Panc1 (cell line): ENCODE measurements around the gene RHOU. TPM values are rescaled to one million over a fixed set of nuclear protein-coding genes. Genes with fewer than 3 reads are reported as not detected.

Source experiments
- ATAC-seq: fragments of 200-7000 bp; cut with Tn5 transposase; 2 replicates; pipeline ENCODE4 v1.9.1; 2020; ENCODE audit warnings: mild to moderate bottlenecking, moderate library complexity
- BruUV-seq: library from RNA; stranded (reverse); fragments of 400-500 nt; replicated peaks from 2 replicates; lab custom pipeline; 2021; lab: Mats Ljungman, UMichigan
- CTCF ChIA-PET: fragments of 300-600 bp; sonication (Branson Sonifier 250); formaldehyde crosslinking; loops from one replicate; lab custom pipeline; 2022; ENCODE audit warnings: antibody characterized with exemption; lab: Charles Lee
- POLR2A ChIA-PET: fragments of 300-600 bp; sonication (Branson Sonifier 250); formaldehyde crosslinking; loops from one replicate; lab custom pipeline; 2022; ENCODE audit warnings: antibody characterized with exemption; lab: Charles Lee
- DNase-seq: peaks from one replicate; pipeline ENCODE4 v3.0.0-alpha.2; 2010; ENCODE audit warnings: low read depth, low spot score
- H3K27ac ChIP-seq: 2 replicates; pipeline ENCODE4 v1.5.1; 2011; ENCODE audit warnings: mild to moderate bottlenecking, low read length, inconsistent platforms
- H3K27me3 ChIP-seq: fragments of 200-500 bp; sonication (Bioruptor generic); 2 replicates; pipeline ENCODE4 v1.6.0; 2014; ENCODE audit warnings: low read length, inconsistent platforms; ENCODE audit not compliant: control insufficient read depth, insufficient read depth
- H3K36me3 ChIP-seq: fragments of 200-500 bp; sonication (Bioruptor generic); 2 replicates; pipeline ENCODE4 v1.5.1; 2014; ENCODE audit warnings: inconsistent platforms, mild to moderate bottlenecking, low read length, moderate library complexity; ENCODE audit not compliant: control insufficient read depth, insufficient read depth
- H3K4me1 ChIP-seq: 2 replicates; pipeline ENCODE4 v1.5.1; 2011; ENCODE audit warnings: inconsistent platforms, mild to moderate bottlenecking, low read length, moderate library complexity; ENCODE audit not compliant: control insufficient read depth, insufficient read depth
- H3K4me3 ChIP-seq, 2 experiments: 2 replicates each; pipeline ENCODE4 v1.5.1; 2011 to 2012; ENCODE audit warnings: low read depth in 2 of 2, low read length in 2 of 2, mild to moderate bottlenecking in 2 of 2, inconsistent platforms in 1 of 2, moderate library complexity in 1 of 2
- H3K9me3 ChIP-seq: fragments of 200-500 bp; sonication (Bioruptor generic); 2 replicates; pipeline ENCODE4 v1.5.1; 2014; ENCODE audit warnings: low read depth, mild to moderate bottlenecking, inconsistent platforms, low read length, moderate library complexity; ENCODE audit not compliant: control insufficient read depth, insufficient read depth
- CTCF ChIP-seq: fragments of 450-650 bp; IDR thresholded peaks from 2 replicates; pipeline ENCODE4 v1.5.1; 2017; ENCODE audit warnings: mild to moderate bottlenecking
- POLR2AphosphoS5 ChIP-seq: IDR thresholded peaks from 2 replicates; pipeline ENCODE4 v1.6.1; 2012; ENCODE audit warnings: mild to moderate bottlenecking, low read depth, low read length, moderate library complexity
- REST ChIP-seq, 2 experiments: IDR thresholded peaks; 2 replicates each; pipeline ENCODE4 v1.6.1; 2011 to 2012; ENCODE audit warnings: low read depth in 2 of 2, control low read depth in 1 of 2, low read length in 1 of 2, mild to moderate bottlenecking in 1 of 2, moderate library complexity in 1 of 2; ENCODE audit not compliant: insufficient read depth in 1 of 2
- SIN3A ChIP-seq: IDR thresholded peaks from 2 replicates; pipeline ENCODE4 v1.6.1; 2012; ENCODE audit warnings: low read depth, mild to moderate bottlenecking, low read length, moderate library complexity, borderline replicate concordance; ENCODE audit not compliant: insufficient read depth
- TCF7L2 ChIP-seq: IDR thresholded peaks from 2 replicates; pipeline ENCODE4 v1.6.1; 2011; ENCODE audit warnings: mild to moderate bottlenecking, low read depth, low read length, inconsistent platforms
- in situ Hi-C: cut with HindIII; loops from 2 replicates; pipeline ENCODE4 v1.10.0; 2016; ENCODE audit warnings: low sequenced_read_pairs, low pct_unique_long_range_greater_than_20kb
- intact Hi-C: fragments of 100-400 bp; cut with micrococcal nuclease; formaldehyde crosslinking; loops from one replicate; pipeline ENCODE4 v1.10.0; 2022; ENCODE audit not compliant: unreplicated experiment
- total RNA-seq: library from RNA; stranded (reverse); gene quantifications from one replicate; pipeline ENCODE4 v1.2.1, GENCODE V29; 2021; ENCODE audit not compliant: unreplicated experiment

Gene RHOU
- total RNA-seq, 1 experiment from 2014 or later = 9.2 TPM

GRCh38 chr1:228717081-228717480, 18.2 kb upstream of the RHOU start:
- no peaks in the 10 kb centered on the region for H3K36me3 ChIP-seq
- H3K4me1 ChIP-seq = no peaks in the 10 kb centered on the region
- POLR2A ChIA-PET = no interaction called here
- H3K4me3 ChIP-seq = no peak overlapping the region
- no peak overlapping the region for H3K27ac ChIP-seq
- intact Hi-C loops = no loop called here
- in situ Hi-C loops = no loop called here
- no TSS peak for BruUV-seq
- ATAC-seq (no peak), DNase-seq (no peak)
- CTCF ChIA-PET = no interaction called here
- no peaks in the 10 kb centered on the region for H3K27me3 ChIP-seq
- TF ChIP-seq TCF7L2 (no peak), POLR2AphosphoS5 (no peak), REST (IDR thresholded peaks at IDR 0.05; ENCODE audit: insufficient read depth in 1 of 2, low read depth in 2 of 2, low read length in 1 of 2) (no peak), CTCF (no peak), SIN3A (no peak)
- H3K9me3 ChIP-seq = no peaks in the 10 kb centered on the region

GRCh38 chr1:228721407-228721806, 13.9 kb upstream of the RHOU start:
- in situ Hi-C loops (no loop called here), intact Hi-C loops (no loop called here)
- Histone ChIP-seq H3K27me3 (no peaks in the 10 kb centered on the region), H3K4me3 (no peak overlapping the region), H3K9me3 (no peaks in the 10 kb centered on the region), H3K4me1 (no peaks in the 10 kb centered on the region), H3K36me3 (no peaks in the 10 kb centered on the region), H3K27ac (no peak overlapping the region)
- DNase-seq (no peak), ATAC-seq (no peak)
- POLR2A ChIA-PET = no interaction called here
- BruUV-seq = no TSS peak
- no peak for TF ChIP-seq SIN3A
- TF ChIP-seq TCF7L2 = no peak
- CTCF ChIA-PET = no interaction called here

GRCh38 chr1:228723287-228723686, 12.0 kb upstream of the RHOU start:
- CTCF ChIA-PET = no interaction called here
- no peak overlapping the region for H3K27ac ChIP-seq
- POLR2A ChIA-PET = no interaction called here
- in situ Hi-C loops = no loop called here
- H3K4me3 ChIP-seq = no peak overlapping the region
- no peaks in the 10 kb centered on the region for H3K4me1 ChIP-seq
- H3K36me3 ChIP-seq = no peaks in the 10 kb centered on the region
- no TSS peak for BruUV-seq
- H3K9me3 ChIP-seq = no peaks in the 10 kb centered on the region
- ATAC-seq = no peak
- TF ChIP-seq POLR2AphosphoS5 (no peak), TCF7L2 (no peak), CTCF (no peak), REST (IDR thresholded peaks at IDR 0.05; ENCODE audit: insufficient read depth in 1 of 2, low read depth in 2 of 2, low read length in 1 of 2) (no peak), SIN3A (no peak)
- no peak for DNase-seq
- H3K27me3 ChIP-seq = no peaks in the 10 kb centered on the region
- intact Hi-C loops = no loop called here
